OCI-LY3 (cell line): ENCODE data around the gene INKA2.

Experiments used
- H2AFZ ChIP-seq: fragments of 200-600, 300-600 bp; shearing (Covaris generic); 2 replicates; pipeline ENCODE4 v1.6.0; 2014; ENCODE audit warnings: antibody characterized with exemption, low read depth, low read length
- H3K27ac ChIP-seq: fragments of 200-600, 300-600 bp; sonication (generic); 2 replicates; pipeline ENCODE4 v1.5.1; 2014; ENCODE audit warnings: mild to moderate bottlenecking, low read length, moderate library complexity, mixed read lengths
- H3K27me3 ChIP-seq: fragments of 200-600, 300-600 bp; sonication (generic); 2 replicates; pipeline ENCODE4 v1.6.1; 2014; ENCODE audit warnings: low read depth, low read length, mixed read lengths
- H3K36me3 ChIP-seq: fragments of 200-600, 300-600 bp; sonication (generic); replicated peaks from 2 replicates; pipeline ENCODE3; 2014; ENCODE audit warnings: low read depth, low read length, mixed read lengths
- H3K4me1 ChIP-seq: fragments of 300-600, 200-600 bp; sonication (generic); 2 replicates; pipeline ENCODE4 v1.6.1; 2014; ENCODE audit warnings: low read length, mixed read lengths
- H3K4me2 ChIP-seq: fragments of 200-600, 300-600 bp; sonication (generic); 2 replicates; pipeline ENCODE4 v1.6.1; 2014; ENCODE audit warnings: low read length, mixed read lengths
- H3K4me3 ChIP-seq: fragments of 300-600, 200-600 bp; sonication (generic); 2 replicates; pipeline ENCODE4 v1.5.1; 2014; ENCODE audit warnings: antibody characterized with exemption, mild to moderate bottlenecking, low read length, moderate library complexity
- H3K79me2 ChIP-seq: fragments of 300-600, 200-600 bp; shearing (Covaris generic); 2 replicates; pipeline ENCODE4 v1.6.1; 2014; ENCODE audit warnings: mild to moderate bottlenecking, low read length, mixed read lengths
- H3K9ac ChIP-seq: fragments of 300-600, 200-600 bp; shearing (Covaris generic); 2 replicates; pipeline ENCODE4 v1.6.0; 2014; ENCODE audit warnings: mild to moderate bottlenecking, low read length, moderate library complexity
- H3K9me3 ChIP-seq: fragments of 200-600, 300-600 bp; shearing (Covaris generic); 2 replicates; pipeline ENCODE4 v1.6.1; 2014; ENCODE audit warnings: low read length, mixed read lengths; ENCODE audit not compliant: insufficient read depth
- H4K20me1 ChIP-seq: fragments of 200-600, 300-600 bp; sonication (generic); 2 replicates; pipeline ENCODE4 v1.6.1; 2016; ENCODE audit warnings: low read length, mixed read lengths; ENCODE audit not compliant: insufficient read depth
- EZH2phosphoT487 ChIP-seq: fragments of 200-600 bp; shearing (Covaris generic); IDR thresholded peaks from 2 replicates; pipeline ENCODE4 v1.6.1; 2018; ENCODE audit warnings: antibody characterized with exemption, mixed run types, low read depth
- TF ChIP-seq, protein P1 (sequence below): fragments of 200-600, 300-600 bp; sonication (generic); IDR thresholded peaks from 2 replicates; pipeline ENCODE4 v1.5.1; 2014; ENCODE audit warnings: antibody characterized with exemption, low read length, low read depth

Gene INKA2

GRCh38 chr1:111699268-111699667, 39.9 kb downstream of the INKA2 start:
- Histone ChIP-seq H3K27ac (no peak overlapping the region), H3K36me3 (peaks cover 62% of the 10 kb centered on the region), H4K20me1 (peaks cover 42% of the 10 kb centered on the region), H3K27me3 (no peaks in the 10 kb centered on the region), H3K9ac (no peak overlapping the region), H3K9me3 (no peaks in the 10 kb centered on the region), H2AFZ (no peak overlapping the region), H3K4me2 (no peak overlapping the region), H3K79me2 (peaks cover 41% of the 10 kb centered on the region), H3K4me3 (no peak overlapping the region), H3K4me1 (peaks cover 10% of the 10 kb centered on the region)
- no peak for TF ChIP-seq EZH2phosphoT487
- TF ChIP-seq, protein P1, sequence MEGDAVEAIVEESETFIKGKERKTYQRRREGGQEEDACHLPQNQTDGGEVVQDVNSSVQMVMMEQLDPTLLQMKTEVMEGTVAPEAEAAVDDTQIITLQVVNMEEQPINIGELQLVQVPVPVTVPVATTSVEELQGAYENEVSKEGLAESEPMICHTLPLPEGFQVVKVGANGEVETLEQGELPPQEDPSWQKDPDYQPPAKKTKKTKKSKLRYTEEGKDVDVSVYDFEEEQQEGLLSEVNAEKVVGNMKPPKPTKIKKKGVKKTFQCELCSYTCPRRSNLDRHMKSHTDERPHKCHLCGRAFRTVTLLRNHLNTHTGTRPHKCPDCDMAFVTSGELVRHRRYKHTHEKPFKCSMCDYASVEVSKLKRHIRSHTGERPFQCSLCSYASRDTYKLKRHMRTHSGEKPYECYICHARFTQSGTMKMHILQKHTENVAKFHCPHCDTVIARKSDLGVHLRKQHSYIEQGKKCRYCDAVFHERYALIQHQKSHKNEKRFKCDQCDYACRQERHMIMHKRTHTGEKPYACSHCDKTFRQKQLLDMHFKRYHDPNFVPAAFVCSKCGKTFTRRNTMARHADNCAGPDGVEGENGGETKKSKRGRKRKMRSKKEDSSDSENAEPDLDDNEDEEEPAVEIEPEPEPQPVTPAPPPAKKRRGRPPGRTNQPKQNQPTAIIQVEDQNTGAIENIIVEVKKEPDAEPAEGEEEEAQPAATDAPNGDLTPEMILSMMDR, result no peak

GRCh38 chr1:111696330-111696729, 42.9 kb downstream of the INKA2 start:
- H3K36me3 ChIP-seq, result peaks cover 68% of the 10 kb centered on the region
- no peak overlapping the region for H2AFZ ChIP-seq
- H3K4me1 ChIP-seq, result peaks cover 10% of the 10 kb centered on the region
- no peak for TF ChIP-seq EZH2phosphoT487
- TF ChIP-seq, protein P1, result no peak
- no peak overlapping the region for H3K4me3 ChIP-seq
- H3K9ac ChIP-seq, result no peak overlapping the region
- peaks cover 71% of the 10 kb centered on the region for H4K20me1 ChIP-seq
- H3K4me2 ChIP-seq, result no peak overlapping the region
- H3K79me2 ChIP-seq, result peaks cover 70% of the 10 kb centered on the region
- H3K27me3 ChIP-seq, result no peaks in the 10 kb centered on the region
- H3K9me3 ChIP-seq, result no peaks in the 10 kb centered on the region
- no peak overlapping the region for H3K27ac ChIP-seq

GRCh38 chr1:111695801-111696200, 43.4 kb downstream of the INKA2 start:
- Histone ChIP-seq H3K9me3 (no peaks in the 10 kb centered on the region), H3K4me3 (no peak overlapping the region), H3K4me1 (peaks cover 10% of the 10 kb centered on the region), H3K9ac (no peak overlapping the region), H3K27ac (no peak overlapping the region), H3K4me2 (no peak overlapping the region), H3K36me3 (peaks cover 67% of the 10 kb centered on the region), H3K27me3 (no peaks in the 10 kb centered on the region), H2AFZ (no peak overlapping the region), H3K79me2 (peaks cover 72% of the 10 kb centered on the region), H4K20me1 (peaks cover 73% of the 10 kb centered on the region)
- TF ChIP-seq EZH2phosphoT487, result no peak
- TF ChIP-seq, protein P1, result no peak

DNA sequence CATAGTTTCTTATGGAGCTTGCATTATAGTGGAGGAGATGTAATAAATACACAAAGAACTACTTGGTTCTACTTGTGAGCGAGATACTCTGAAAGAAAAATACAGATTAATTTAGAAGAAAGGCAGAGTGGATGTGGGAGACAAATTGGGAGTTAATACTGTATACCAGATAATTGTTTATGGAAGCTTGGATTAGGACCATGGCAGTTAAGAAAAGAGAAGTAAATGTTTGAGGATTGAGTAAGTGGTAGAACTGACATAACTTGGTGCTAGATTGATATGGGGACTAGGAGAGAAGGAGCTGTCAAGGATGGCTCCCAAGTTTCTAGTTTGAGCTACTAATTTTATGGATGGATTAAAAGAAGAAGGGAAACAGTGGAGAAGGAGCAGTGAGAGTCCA, 47.3 kb downstream of the INKA2 start:
- no peak for TF ChIP-seq EZH2phosphoT487
- TF ChIP-seq, protein P1, result no peak
- no peak overlapping the region for H2AFZ ChIP-seq
- no peak overlapping the region for H3K27ac ChIP-seq
- no peak overlapping the region for H3K9ac ChIP-seq
- H3K9me3 ChIP-seq, result no peaks in the 10 kb centered on the region
- H3K4me1 ChIP-seq, result peaks cover 20% of the 10 kb centered on the region
- no peak overlapping the region for H3K4me3 ChIP-seq
- H3K4me2 ChIP-seq, result no peak overlapping the region
- H3K27me3 ChIP-seq, result no peaks in the 10 kb centered on the region
- H3K79me2 ChIP-seq, result peaks cover 94% of the 10 kb centered on the region
- H4K20me1 ChIP-seq, result peaks cover 76% of the 10 kb centered on the region
- peaks cover 65% of the 10 kb centered on the region for H3K36me3 ChIP-seq
